Heart left ventricle (tissue), 13 donors: ENCODE measurements around the gene ERBB4.

ENCODE experiments used
- CTCF ChIP-seq, 12 donors: fragments of 200-600 bp; sonication (generic) in 4 of 12; IDR thresholded peaks; one replicate each; pipeline versions ENCODE4 v1.5.0 to v1.8.0; 2018 to 2022; ENCODE audit warnings: antibody characterized with exemption in 12 of 12, mild to moderate bottlenecking in 5 of 12
- POLR2A ChIP-seq, 2 donors: fragments of 450-650 bp; IDR thresholded peaks; one replicate each; pipeline ENCODE4 v1.6.1; 2017; ENCODE audit warnings: antibody characterized with exemption in 2 of 2, mild to moderate bottlenecking in 2 of 2, moderate library complexity in 2 of 2
- donor health status: ischemic (EF 13 %, LVEDD 7.1; RV severe dilation, severe dysfunction).
- donor health status: DM: no; HTN: yes; CAD: no.
- donor health status: DM: no; HTN: no; CAD: no.
- donor health status: ischemic (EF 25% LVEDD 6.9; RV normal size, moderate dysfunction).
- donor health status: ischemic (EF 25% LVEDD 5.7; RV mildly dilated, moderate dysfunction).
- donor health status: ischemic (EF 35%, LVEDD 5.7; RV mildly dilated, moderate dysfunction).
- donor health status: nonischemic (EF 11% LVEDD 7.7; RV severe dilation, severe dysfunction).
- donor health status: DM: yes; HTN: yes; CAD: no.
- donor health status: PGD.
- donor health status: ischemic (EF 29% LVEDD 5.4; RV normal size, mild dysfunction).
- donor health status: nonischemic (EF 23%, LVEDD 6.1; RV moderate dilation, normal function).

- no peak for TF ChIP-seq CTCF (IDR thresholded peaks at IDR 0.05)
- TF ChIP-seq POLR2A (IDR thresholded peaks at IDR 0.05): no peak
Observed at GRCh38 chr2:211503856-211504255, 1034.7 kb downstream of the ERBB4 start.
